ENCODE data around the gene CHKB.

Gene CHKB

GRCh38 chr22:50550395-50550794, 32.3 kb downstream of the CHKB start:
- DNase-seq (ENCODE audit: low read depth) = no peak
- no peak overlapping the region for H3K4me3 ChIP-seq (ENCODE audit: low read length)
- no peak for TF ChIP-seq CTCF (conservative IDR thresholded peaks at IDR 0.05; ENCODE audit: low read length)

- no peak for TF ChIP-seq CTCF (conservative IDR thresholded peaks at IDR 0.05; ENCODE audit: low read length)
- no peak for DNase-seq (ENCODE audit: low read depth)
- H3K4me3 ChIP-seq (ENCODE audit: low read length) = no peak overlapping the region
Measured at GRCh38 chr22:50548921-50549790, 33.5 kb downstream of the CHKB start.

GRCh38 chr22:50548040-50548920, 34.4 kb downstream of the CHKB start:
- no peak for TF ChIP-seq CTCF (conservative IDR thresholded peaks at IDR 0.05; ENCODE audit: low read length)
- no peak for DNase-seq (ENCODE audit: low read depth)
- H3K4me3 ChIP-seq (ENCODE audit: low read length) = no peak overlapping the region

- TF ChIP-seq CTCF (conservative IDR thresholded peaks at IDR 0.05; ENCODE audit: low read length) = no peak
- H3K4me3 ChIP-seq (ENCODE audit: low read length) = no peak overlapping the region
- no peak for DNase-seq (ENCODE audit: low read depth)
Measured at GRCh38 chr22:50547263-50547985, 35.2 kb downstream of the CHKB start.

- H3K4me3 ChIP-seq (ENCODE audit: low read length) = no peak overlapping the region
- DNase-seq (ENCODE audit: low read depth) = no peak
- TF ChIP-seq CTCF (conservative IDR thresholded peaks at IDR 0.05; ENCODE audit: low read length) = no peak
Measured at GRCh38 chr22:50546326-50547262, 36.1 kb downstream of the CHKB start.
